ENCODE data around the gene INPP5A. TPM values are rescaled to one million over a fixed set of nuclear protein-coding genes. Genes with fewer than 3 reads are reported as not detected.

INPP5A gene
- total RNA-seq, 2 experiments from 2014 or later = 4.8 to 4.9 TPM

DNA sequence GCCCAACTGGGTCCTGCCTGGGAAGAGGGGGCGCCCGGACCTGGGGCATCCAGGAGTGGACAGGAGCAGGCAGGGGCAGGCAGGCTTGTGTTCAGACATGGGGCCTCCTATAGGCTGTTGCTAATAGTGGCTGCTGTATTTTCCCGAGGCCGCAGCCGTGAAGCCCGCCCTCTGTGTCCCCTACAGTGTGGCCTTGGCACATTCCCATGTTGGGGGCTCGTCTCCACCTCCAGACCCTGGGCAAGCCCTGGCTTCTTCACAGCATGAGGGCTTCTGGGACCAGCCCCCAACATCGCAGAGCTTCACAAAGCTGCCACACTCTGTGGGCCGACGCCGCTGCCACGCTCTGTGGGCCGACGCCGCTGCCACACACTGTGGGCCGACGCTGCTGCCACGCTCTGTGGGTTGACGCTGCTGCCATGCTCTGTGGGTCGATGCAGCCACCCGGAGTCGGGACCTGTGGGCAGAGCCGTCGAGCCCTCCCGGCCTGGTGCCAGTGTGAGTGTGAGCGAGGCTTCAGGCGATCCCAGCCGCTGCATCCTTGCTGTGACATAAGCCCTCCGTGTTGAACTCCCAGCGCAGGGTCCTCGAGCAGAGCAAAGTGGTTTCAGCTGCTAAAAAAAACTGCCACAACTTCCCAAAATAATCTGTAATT lies 109.0 kb downstream of the INPP5A start:
- CTCF ChIA-PET = no interaction called here
- POLR2A ChIA-PET = no interaction called here

DNA sequence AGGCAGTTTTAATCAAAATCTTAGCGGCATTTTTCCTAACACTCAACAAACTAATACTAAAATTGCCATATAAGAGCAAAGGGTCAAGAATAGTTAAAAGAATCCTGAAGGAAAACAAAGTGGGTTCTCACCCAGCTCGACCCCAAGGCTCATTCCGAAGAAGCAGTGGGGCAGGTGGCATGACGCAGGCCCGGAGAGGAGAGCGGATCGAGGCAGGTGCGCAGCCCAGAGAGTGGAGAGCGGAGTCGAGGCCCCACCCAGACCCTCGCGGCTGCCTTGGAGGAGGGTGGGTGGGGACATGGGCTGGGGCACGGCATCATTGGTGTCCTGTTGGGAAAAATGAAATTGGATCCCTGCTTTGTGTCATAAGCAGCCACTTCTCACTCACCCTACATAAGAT lies 109.8 kb downstream of the INPP5A start:
- POLR2A ChIA-PET = no interaction called here
- CTCF ChIA-PET = no interaction called here

DNA sequence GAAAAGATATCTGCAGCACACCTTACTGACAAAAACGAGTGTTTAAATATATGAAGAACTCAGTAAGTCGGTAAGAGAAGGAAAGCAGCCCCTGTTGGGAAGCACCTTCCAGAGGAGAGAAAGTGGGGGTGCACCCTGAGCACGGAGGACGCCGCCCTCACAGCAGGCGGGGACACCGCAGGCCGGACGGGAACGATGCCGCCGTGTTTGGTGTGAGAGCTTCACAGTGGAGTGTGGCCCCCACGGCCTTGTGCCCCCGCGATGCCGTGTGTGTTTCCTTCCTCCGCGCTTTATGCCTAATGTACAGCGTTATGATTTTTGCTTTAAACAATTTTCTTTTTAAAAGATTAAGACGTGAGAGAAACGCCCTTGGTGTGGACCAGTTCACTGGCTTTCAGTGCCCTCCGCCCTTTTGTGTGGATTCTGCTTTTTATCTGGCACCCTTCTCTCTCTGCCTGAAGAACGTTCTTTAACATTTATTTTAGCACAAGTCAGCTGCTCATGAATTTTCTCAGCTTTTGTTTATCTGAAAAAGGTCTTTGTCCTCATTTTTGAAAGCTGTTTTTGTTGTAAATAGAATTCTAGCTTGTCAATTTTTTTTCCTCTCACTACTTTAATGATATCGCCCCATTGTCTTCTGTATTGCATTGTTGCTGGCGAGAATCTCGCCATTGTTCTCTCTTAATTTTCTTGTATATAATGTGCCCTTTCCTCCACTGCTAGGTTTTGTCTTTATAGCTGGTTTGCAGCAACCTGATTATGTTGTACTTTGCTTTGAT lies 110.7 kb downstream of the INPP5A start:
- ChIA-PET POLR2A (no interaction called here), CTCF (no interaction called here)

DNA sequence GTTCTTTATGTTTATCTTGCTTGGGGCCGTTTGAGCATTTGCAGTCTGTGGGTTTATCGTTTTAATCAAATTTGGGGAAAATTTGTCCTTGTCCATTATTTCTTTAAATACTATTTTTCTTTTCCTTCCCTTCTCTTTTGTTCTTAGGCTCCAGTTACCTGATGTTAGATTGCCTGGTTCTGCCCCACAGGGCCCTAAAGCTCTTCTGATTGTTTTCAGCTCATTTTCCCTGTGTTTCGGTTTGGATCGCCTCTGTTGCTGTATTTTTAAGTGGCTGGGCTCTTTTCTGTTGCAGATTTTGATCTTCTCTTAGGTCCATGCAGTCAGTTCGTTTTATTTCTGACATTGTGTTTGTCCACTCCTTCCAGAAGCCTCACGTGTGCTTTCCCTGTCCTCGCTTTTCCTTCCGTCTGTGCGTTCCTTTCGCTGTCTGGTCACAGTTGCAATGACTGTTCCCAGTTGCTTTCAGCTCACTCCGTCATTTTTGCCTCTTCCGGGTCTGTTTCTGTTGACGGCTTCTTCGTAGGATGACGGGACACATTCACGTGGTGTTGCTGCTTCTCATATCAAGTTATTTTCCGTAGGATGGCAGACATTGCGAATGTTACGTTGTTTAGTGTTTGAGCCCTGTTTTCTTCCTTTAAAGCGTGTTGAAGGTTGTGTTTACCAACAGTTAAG lies 111.4 kb downstream of the INPP5A start:
- CTCF ChIA-PET = no interaction called here
- POLR2A ChIA-PET = no interaction called here

DNA sequence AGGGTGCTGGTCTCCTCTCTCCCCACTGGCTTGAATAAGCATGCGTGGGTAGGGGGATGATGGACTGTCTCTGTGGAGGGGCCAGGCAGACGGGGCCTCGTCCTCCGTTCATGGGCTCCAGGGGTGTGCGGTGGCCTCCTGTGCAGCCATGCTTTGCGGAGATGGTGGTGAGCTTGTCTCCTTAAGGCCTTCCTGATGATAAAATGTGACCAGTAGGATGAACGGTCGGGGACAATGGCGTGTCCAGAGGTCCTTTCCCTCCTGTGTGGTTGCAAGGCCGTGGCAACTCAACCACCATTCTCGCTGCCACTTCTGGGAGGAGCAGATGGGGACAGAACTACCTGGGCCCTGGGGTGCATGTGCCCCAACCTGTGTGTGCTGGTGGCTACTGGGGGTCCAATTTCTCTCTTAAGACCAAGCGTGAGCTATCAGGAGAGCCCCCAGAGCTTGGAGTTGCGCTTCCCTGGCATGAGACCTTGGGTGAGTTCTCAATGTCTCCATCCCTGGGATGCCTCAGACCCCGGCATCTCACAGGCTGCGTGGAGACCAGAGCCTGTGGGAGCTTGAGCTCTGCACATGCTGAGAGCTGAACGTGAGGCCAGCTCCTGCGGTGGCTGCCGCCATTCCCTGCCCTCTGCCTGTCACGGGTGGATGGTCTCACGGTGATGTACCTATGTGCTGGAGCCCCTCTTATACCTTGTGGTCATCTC lies 112.2 kb downstream of the INPP5A start:
- CTCF ChIA-PET = no interaction called here

DNA sequence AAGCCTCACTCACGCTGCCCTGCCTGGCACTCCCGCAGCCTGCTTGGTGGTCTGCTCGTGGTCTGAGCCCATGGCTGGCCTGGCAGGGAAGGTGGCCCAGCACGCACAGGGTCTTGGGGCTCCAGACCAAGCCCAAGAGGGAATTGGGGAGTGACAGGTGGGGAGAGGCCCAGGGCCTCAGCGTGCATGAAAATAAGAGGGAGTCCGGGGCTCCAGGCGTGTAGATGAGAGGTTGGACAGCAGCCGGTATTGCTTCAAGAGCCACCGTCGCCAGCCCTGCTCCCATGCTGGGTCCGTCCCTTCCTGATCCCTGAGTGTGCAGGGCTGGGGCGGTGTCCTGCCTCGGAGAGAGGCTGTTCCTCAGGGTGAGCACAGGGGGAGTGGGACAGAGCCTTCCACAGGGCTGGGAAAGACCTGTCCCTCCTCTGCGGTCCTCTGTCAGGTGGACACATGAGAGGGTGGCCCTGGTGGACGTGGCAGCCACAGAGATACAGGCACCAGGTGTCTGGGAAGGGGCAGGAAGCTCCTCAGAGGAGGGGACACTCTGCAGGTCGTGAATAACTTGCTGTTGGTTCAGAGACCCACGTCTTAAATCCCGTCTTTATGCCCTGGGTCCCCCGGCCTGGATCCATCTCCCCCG lies 113.1 kb downstream of the INPP5A start:
- CTCF ChIA-PET = no interaction called here

More for the DNA sequence above, 112.2 kb downstream of the INPP5A start:
- POLR2A ChIA-PET = no interaction called here

DNA sequence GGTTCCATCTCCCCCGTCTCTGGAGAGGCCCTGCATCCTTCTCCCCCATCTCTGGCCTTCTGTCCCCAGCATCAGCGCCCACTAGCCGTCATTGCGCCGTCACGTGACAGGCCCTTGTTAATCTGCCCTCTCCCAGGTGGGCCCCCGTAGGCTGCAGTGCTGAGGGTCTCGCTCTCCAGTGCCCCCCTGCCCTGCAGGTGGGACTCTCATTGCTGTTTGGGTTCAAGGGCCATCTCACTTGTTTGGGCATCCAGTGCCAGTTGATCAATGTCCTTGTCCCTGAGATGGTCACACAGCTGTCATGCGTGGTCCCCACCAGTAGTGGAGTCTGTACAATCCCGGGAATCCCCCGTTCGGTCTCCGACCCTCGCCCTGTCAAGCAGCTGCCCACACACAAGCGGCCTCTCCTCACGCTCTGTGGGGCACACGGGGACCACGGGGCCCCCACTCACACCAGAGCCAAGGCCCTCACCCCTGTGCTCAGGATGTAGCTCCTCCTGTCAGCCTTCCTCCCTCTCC lies 114.0 kb downstream of the INPP5A start:
- ChIA-PET CTCF (no interaction called here), POLR2A (no interaction called here)

More for the DNA sequence above, 113.1 kb downstream of the INPP5A start:
- POLR2A ChIA-PET = no interaction called here

GRCh38 chr10:132652446-132652845 lies 114.9 kb downstream of the INPP5A start:
- POLR2A ChIA-PET = no interaction called here
- CTCF ChIA-PET = no interaction called here

- POLR2A ChIA-PET = no interaction called here
- CTCF ChIA-PET = no interaction called here
Observed at GRCh38 chr10:132652936-132653590, 115.5 kb downstream of the INPP5A start.

GRCh38 chr10:132653721-132654120 lies 116.1 kb downstream of the INPP5A start:
- CTCF ChIA-PET = interaction anchor here (1.2 kb wide), 1 partner anchor 197 kb away, joined by 3 read pairs; no protein-coding TSS in a partner anchor
- POLR2A ChIA-PET = no interaction called here

- ChIA-PET POLR2A (no interaction called here), CTCF (interaction anchor here (0.9 to 1.7 kb wide), 6 partner anchors 11 to 286 kb away, joined by 3 read pairs; no protein-coding TSS in a partner anchor)
Observed at GRCh38 chr10:132654121-132654571, 116.6 kb downstream of the INPP5A start.

DNA sequence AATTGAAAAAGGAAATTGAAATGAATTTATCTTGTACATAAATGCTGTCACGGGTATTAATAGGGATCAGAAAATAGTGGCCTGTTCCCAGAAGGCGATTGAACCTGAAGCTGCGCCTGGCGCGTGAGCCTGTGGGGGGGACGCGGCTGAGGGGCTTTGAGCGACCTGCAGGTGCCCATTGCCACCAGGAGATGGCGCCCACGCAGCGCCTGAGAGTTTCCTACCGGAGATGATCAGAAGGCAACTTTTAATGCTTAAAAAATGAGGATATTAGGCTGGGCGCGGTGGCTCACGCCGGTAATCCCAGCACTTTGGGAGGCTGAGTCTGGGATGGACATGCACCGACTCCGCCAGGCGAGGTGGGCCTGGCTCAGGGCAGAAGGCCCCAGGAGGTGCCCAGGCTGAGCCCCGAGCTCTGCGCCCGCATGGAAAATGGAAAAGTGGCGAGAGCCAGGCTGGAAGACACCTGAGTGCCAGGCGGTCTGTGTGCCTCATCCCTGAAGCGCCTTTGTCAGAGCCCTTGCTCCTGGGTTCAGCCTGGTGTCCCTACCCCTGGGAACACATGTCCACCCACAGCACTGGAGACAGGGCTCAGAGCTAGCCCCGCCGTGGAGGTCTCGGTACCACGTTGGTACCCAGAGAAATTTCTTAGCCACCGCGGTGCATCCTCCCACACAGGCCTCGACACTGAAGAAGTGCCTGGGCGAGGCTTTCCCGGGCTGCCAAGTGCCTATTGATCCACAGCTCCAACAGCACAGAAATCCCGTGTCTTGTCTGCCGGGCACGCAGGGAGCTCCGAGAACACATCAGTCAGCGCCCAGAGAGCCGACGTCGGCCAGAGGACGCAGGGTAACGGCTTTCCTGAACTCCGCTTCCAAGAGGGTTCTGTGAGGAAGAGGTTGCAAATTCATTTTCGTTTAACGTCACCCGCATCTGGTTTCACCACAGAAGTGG lies 117.4 kb downstream of the INPP5A start:
- ChIA-PET POLR2A (no interaction called here), CTCF (interaction anchor here (0.7 to 1.7 kb wide), 9 partner anchors 10 to 285 kb away, joined by 3 read pairs; no protein-coding TSS in a partner anchor)

GRCh38 chr10:132655735-132656134 lies 118.1 kb downstream of the INPP5A start:
- CTCF ChIA-PET = interaction anchor here (0.9 to 1.7 kb wide), 3 partner anchors 9 to 183 kb away, joined by 3 read pairs; no protein-coding TSS in a partner anchor
- POLR2A ChIA-PET = no interaction called here

DNA sequence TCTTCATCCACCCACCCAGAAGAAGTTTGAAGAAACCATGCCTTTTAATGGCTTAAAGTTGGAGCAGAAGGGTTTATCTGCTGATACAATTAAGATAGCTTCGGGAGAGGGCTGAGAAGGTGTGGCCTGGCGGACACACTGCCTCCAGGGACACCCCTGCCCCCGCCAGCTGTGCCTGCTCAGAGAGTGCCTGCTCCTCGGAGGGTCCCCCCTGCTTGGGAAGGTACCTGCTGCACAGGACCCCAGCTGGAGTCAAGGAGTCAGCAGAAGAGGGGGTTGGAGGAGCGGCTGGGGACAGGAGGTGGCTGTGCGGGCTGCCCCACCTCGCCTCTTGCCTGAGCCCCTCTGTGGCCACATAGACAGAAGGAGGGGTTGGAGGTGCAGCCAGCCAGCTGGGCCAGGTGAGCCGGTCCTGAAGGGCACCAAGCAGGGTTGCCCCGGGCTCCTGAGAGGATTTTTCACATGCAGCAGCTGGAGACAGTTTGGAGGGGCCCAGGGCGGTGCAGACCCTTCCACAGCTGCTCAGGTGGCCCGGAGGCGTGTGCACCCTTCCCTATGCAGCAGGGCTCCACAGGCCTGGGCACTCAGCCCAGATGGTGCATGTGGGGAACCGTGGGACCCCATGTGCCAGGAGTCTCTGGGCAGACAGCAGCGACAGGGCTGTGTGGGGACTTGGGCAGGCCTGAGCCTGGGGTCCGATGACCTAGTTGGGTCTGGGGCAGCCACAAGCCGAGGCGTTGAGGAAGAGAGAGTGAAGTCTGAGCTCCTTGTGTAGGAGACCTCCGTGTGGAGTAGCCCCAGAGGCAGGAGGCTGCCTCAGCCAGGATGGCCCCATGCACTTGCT lies 118.9 kb downstream of the INPP5A start:
- POLR2A ChIA-PET = no interaction called here
- CTCF ChIA-PET = interaction anchor here (1.0 kb wide), 1 partner anchor 182 kb away, joined by 3 read pairs; no protein-coding TSS in a partner anchor

DNA sequence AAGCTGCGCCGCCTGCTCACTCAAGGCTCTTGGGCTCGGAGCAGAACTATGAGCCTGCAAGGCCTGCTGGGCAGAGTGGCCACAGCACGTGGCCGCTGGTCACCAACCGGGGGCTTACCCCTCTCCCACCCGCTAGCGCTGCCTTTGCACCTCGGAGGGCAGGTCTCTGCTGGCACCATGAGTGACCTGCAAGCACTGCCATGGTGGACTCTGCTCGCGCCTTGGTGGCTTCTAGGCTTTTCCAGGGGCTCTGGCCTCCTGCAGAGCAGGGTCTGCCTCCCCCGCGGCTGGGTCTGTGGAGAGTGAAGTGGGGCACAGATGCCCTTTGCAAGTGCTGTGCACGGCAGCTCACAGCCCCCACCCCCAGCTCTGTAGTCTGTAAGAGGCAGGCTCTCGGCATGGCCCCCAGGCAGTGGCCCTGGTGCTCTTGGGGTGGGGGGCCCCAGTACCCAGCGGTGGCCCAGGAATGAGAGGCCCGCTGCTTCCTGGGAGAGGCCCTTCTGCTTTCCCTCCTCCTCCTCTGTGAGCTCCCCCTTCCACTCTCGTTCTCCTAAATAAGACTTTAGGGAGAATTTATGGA lies 119.6 kb downstream of the INPP5A start:
- ChIA-PET POLR2A (no interaction called here), CTCF (no interaction called here)

GRCh38 chr10:132657748-132658147 lies 120.2 kb downstream of the INPP5A start:
- CTCF ChIA-PET = no interaction called here

More at GRCh38 chr10:132657748-132658147, 120.2 kb downstream of the INPP5A start:
- POLR2A ChIA-PET = no interaction called here

Data from activated CD8-positive, alpha-beta memory T cell treated with anti-CD3 and anti-CD28 coated beads for 36 hours (primary cell).